ENCODE measurements around the gene TPCN2. TPM values are rescaled to one million over a fixed set of nuclear protein-coding genes. Genes with fewer than 3 reads are reported as not detected.
A peak's percentile ranks its signal among the peaks of the same experiment; 100 is the strongest.

TPCN2 gene
- total RNA-seq, 4 donors from 2014 or later = 1.4 to 4.1 (median 3.3) TPM

GRCh38 chr11:69113646-69114340 lies 65.1 kb downstream of the TPCN2 start:
- H3K4me1 ChIP-seq = peaks cover 0 to 14% of the 10 kb centered on the region in 2 donors
- DNase-seq (no peak), ATAC-seq (no peak)
- H3K9me3 ChIP-seq = no peaks in the 10 kb centered on the region
- H3K36me3 ChIP-seq = no peaks in the 10 kb centered on the region
- intact Hi-C loops (cut with DNase I; ENCODE audit: low total_unique reads) = no loop called here
- no peaks in the 10 kb centered on the region for H3K27me3 ChIP-seq
- no peak overlapping the region for H3K27ac ChIP-seq
- no peak overlapping the region for H3K4me3 ChIP-seq
- TF ChIP-seq POLR2A (IDR thresholded peaks at IDR 0.05) = no peak
- in situ Hi-C loops (cut with MboI; ENCODE audit: low sequenced_read_pairs in 4 of 4) = loop anchor here (10.0 to 25.0 kb wide), 4 partner anchors 499 to 549 kb away; partner anchors contain the start of gene CCND1 (in 1 of the 4)

- TF ChIP-seq POLR2A (IDR thresholded peaks at IDR 0.05) = no peak
- TF ChIP-seq, protein P1, sequence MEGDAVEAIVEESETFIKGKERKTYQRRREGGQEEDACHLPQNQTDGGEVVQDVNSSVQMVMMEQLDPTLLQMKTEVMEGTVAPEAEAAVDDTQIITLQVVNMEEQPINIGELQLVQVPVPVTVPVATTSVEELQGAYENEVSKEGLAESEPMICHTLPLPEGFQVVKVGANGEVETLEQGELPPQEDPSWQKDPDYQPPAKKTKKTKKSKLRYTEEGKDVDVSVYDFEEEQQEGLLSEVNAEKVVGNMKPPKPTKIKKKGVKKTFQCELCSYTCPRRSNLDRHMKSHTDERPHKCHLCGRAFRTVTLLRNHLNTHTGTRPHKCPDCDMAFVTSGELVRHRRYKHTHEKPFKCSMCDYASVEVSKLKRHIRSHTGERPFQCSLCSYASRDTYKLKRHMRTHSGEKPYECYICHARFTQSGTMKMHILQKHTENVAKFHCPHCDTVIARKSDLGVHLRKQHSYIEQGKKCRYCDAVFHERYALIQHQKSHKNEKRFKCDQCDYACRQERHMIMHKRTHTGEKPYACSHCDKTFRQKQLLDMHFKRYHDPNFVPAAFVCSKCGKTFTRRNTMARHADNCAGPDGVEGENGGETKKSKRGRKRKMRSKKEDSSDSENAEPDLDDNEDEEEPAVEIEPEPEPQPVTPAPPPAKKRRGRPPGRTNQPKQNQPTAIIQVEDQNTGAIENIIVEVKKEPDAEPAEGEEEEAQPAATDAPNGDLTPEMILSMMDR (IDR thresholded peaks at IDR 0.05 in 4 of 5, conservative IDR thresholded peaks at IDR 0.05 in 1 of 5) = no peak
- H3K27ac ChIP-seq = no peak overlapping the region
- H3K36me3 ChIP-seq = no peaks in the 10 kb centered on the region
- peaks cover 0 to 14% of the 10 kb centered on the region in 2 donors for H3K4me1 ChIP-seq
- DNase-seq (no peak), ATAC-seq (no peak)
- H3K9me3 ChIP-seq = no peaks in the 10 kb centered on the region
- intact Hi-C loops (cut with DNase I; ENCODE audit: low total_unique reads) (no loop called here), in situ Hi-C loops (cut with MboI; ENCODE audit: low sequenced_read_pairs in 4 of 4) (loop anchor here (10.0 to 25.0 kb wide), 4 partner anchors 498 to 548 kb away; partner anchors contain the start of gene CCND1 (in 1 of the 4))
- H3K27me3 ChIP-seq = no peaks in the 10 kb centered on the region
- no peak overlapping the region for H3K4me3 ChIP-seq
These were observed 65.6 kb downstream of the TPCN2 start for GRCh38 chr11:69114362-69114761.

GRCh38 chr11:69114811-69115523 lies 66.2 kb downstream of the TPCN2 start:
- TF ChIP-seq, protein P1 (IDR thresholded peaks at IDR 0.05 in 4 of 5, conservative IDR thresholded peaks at IDR 0.05 in 1 of 5) = no peak
- TF ChIP-seq POLR2A (IDR thresholded peaks at IDR 0.05) = no peak
- intact Hi-C loops (cut with DNase I; ENCODE audit: low total_unique reads) (no loop called here), in situ Hi-C loops (cut with MboI; ENCODE audit: low sequenced_read_pairs in 4 of 4) (loop anchor here (10.0 to 25.0 kb wide), 4 partner anchors 497 to 547 kb away; partner anchors contain the start of gene CCND1 (in 1 of the 4))
- no peaks in the 10 kb centered on the region for H3K36me3 ChIP-seq
- peak in 1 of 2 donors; percentile 25 for ATAC-seq
- H3K27ac ChIP-seq = no peak overlapping the region
- peaks cover 0 to 14% of the 10 kb centered on the region in 2 donors for H3K4me1 ChIP-seq
- no peaks in the 10 kb centered on the region for H3K27me3 ChIP-seq
- DNase-seq = no peak
- no peaks in the 10 kb centered on the region for H3K9me3 ChIP-seq
- peak overlapping the region in 2 of 4 donors; percentile 15 to 40 for H3K4me3 ChIP-seq

DNA sequence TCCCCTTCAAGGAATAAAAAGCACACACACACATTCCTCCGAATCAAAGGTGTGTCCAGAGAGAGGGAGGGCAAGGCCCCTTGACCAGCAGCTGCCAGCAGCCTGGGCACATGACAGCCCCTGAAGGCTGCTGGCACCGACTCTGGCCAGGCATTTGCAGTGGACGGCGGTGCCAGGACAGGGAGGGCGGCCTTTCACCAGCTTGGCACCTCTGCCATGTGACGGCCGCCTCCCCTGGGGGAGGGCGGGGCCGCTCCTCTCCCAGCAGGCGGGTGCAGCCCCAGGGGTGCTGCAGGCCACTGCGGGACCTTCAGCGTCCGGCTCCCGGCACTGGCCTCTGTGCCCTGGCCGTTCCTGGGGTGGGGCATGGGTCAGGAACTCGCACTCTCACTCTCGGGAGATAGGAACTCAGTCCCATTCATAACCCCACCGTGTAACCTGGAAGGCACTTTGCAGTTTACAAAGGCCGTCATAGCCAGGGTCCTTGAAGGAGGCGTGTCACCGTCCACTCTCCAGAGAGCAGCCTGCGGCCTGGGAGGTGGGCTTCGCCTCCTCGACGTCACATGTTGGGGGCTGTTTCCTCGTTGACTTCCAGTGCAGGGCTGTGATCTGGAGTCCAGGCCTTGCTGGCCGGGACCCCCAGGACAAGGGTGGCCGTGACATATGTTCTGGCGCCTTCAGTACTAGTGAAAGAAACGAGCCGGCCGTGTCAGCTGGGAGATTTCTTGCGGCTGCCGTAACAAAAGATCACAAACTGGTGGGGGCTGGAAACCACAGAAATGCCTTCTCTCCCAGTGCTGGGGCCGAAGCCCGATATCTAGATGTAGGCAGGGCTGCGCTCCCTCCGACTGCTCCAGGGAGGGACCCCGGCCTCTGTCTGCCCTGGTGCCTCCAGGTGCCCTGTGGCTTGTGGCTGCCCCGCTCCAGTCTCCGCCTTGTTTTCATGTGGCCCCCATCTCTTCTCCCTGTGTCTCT lies 67.1 kb downstream of the TPCN2 start:
- H3K36me3 ChIP-seq = no peaks in the 10 kb centered on the region
- ATAC-seq = peak in 1 of 2 donors; percentile 69
- H3K27ac ChIP-seq = no peak overlapping the region
- H3K4me1 ChIP-seq = peaks cover 0 to 14% of the 10 kb centered on the region in 2 donors
- H3K9me3 ChIP-seq = no peaks in the 10 kb centered on the region
- intact Hi-C loops (cut with DNase I; ENCODE audit: low total_unique reads) (no loop called here), in situ Hi-C loops (cut with MboI; ENCODE audit: low sequenced_read_pairs in 4 of 4) (loop anchor here (10.0 to 25.0 kb wide), 4 partner anchors 496 to 546 kb away; partner anchors contain the start of gene CCND1 (in 1 of the 4))
- H3K27me3 ChIP-seq = no peaks in the 10 kb centered on the region
- peak overlapping the region in 3 of 4 donors; percentile 10 to 40 (median 15) for H3K4me3 ChIP-seq
- peak in 1 of 2 donors; percentile 56 for DNase-seq
- TF ChIP-seq, protein P1 (IDR thresholded peaks at IDR 0.05 in 4 of 5, conservative IDR thresholded peaks at IDR 0.05 in 1 of 5) = no peak
- no peak for TF ChIP-seq POLR2A (IDR thresholded peaks at IDR 0.05)

Measured in gastrocnemius medialis (tissue), 4 donors.